Measurements from ENCODE around the gene OPN1MW. TPM values are rescaled to one million over a fixed set of nuclear protein-coding genes. Genes with fewer than 3 reads are reported as not detected.
"Not testable (repeated sequence)": the region's sequence is repeated elsewhere in the genome, so short reads cannot be mapped to it uniquely, and the experiment has no call there.

OPN1MW gene
- polyA plus RNA-seq, 6 donors from 2014 or later, result not detected

DNA sequence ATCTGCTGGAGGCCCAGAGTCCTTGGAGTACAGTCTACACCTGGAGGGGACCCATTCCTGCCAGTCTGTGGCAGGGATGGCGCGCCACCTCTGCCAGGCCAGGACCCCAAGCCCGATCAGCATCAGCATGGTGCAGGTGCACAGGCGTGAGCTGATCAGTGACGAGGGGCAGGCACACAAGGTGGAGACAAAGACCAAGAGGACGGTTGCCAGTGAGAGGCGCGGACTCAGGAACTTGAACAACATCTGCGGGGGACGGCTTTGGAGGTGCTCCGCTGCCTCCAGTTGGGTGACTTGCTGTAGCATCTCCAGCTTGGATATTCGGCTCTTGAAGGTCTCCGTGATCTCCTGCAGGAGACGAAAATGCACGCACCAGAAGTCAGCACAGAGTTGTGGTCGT, 51.2 kb downstream of the OPN1MW start:
- not testable (repeated sequence) for H3K27ac Mint-ChIP-seq; H3K27me3 Mint-ChIP-seq; H3K9me3 Mint-ChIP-seq; H3K4me1 Mint-ChIP-seq; H3K36me3 Mint-ChIP-seq; H3K4me3 Mint-ChIP-seq; ATAC-seq (ENCODE audit: low read depth in 2 of 2); DNase-seq

DNA sequence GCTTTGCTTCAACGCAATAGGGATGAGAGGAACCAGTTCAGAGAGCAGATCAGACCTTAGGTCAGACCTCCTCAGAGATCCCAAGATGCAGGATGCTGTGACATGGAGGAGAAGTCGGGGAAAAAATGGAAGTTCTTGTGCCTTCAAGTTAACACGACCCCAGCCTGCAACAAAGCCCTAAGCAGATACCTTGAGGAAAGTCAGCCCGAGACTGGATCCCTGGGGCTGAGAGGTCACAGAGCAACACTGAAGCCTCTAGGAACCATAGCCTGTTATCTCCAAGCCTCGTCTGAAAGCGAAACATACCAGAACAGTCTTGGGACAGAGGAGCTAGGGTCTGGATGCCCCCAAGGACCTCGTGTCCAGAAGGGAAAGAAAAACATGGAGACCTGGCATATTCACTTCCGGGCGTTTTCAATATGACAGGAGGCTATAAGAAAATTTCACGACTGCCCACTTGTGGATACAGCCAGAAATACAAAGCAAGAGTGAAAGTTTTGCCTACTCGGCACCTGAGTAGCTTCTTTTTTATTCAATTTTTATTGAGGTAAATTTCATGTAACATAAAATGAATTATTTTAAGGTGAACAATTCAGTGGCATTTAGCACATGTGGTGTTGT, 56.7 kb downstream of the OPN1MW start:
- ATAC-seq (ENCODE audit: low read depth in 2 of 2); H3K4me1 Mint-ChIP-seq; H3K36me3 Mint-ChIP-seq; DNase-seq; H3K27me3 Mint-ChIP-seq; H3K27ac Mint-ChIP-seq; H3K9me3 Mint-ChIP-seq; H3K4me3 Mint-ChIP-seq: not testable (repeated sequence)

DNA sequence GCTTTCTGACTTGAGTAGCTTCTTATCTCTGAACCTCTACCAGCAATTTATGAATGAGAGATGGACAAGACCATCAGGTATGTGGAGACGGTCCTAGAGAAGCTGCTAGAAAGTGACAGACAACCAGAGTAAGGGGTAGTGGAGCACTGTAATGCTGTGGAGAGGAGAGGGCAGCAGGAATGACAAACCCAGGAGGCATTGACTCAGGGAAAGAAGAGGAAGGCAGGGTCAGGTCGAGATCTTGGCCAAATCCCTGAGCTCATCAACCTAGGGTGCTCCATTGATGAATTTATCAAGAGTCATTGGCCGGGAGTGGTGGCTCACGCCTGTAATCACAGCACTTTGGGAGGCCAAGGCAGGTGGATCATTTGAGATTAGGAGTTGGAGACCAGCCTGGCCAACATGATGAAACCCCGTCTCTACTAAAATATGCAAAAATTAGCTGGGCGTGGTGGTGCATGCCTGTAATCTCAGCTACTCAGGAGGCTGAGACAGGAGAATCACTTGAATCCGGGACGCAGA, 57.6 kb downstream of the OPN1MW start:
- not testable (repeated sequence) for H3K4me3 Mint-ChIP-seq

More for the DNA sequence above, 57.6 kb downstream of the OPN1MW start:
- not testable (repeated sequence) for H3K27me3 Mint-ChIP-seq; ATAC-seq (ENCODE audit: low read depth in 2 of 2); H3K4me1 Mint-ChIP-seq; DNase-seq; H3K9me3 Mint-ChIP-seq; H3K36me3 Mint-ChIP-seq
- peak overlapping the region in 2 of 6 donors; percentile 71 to 82 for H3K27ac Mint-ChIP-seq

Other genes starting within 250 kb of the OPN1MW start
- 10 to 100 TPM; 52.6 to 98.7 (median 61.0) TPM for gene NAA10, start 247.6 kb upstream of the OPN1MW start, polyA plus RNA-seq (ENCODE audit: low read depth in 6 of 6)
- 1 to 10 TPM in 4 of 6 donors, under 1 TPM in 2; 0.68 to 3.8 (median 1.7) TPM for gene RENBP, start 238.0 kb upstream of the OPN1MW start, polyA plus RNA-seq (ENCODE audit: low read depth in 6 of 6)
- 10 to 100 TPM in 1 of 6 donors, 1 to 10 TPM in 4, under 1 TPM in 1; 0.22 to 14.0 (median 5.8) TPM for gene HCFC1, start 210.8 kb upstream of the OPN1MW start, polyA plus RNA-seq (ENCODE audit: low read depth in 6 of 6)
- 10 to 100 TPM in 2 of 6 donors, 1 to 10 TPM in 4; 5.0 to 13.6 (median 8.1) TPM for gene TMEM187, start 209.8 kb upstream of the OPN1MW start, polyA plus RNA-seq (ENCODE audit: low read depth in 6 of 6)
- gene IRAK1, start 162.7 kb upstream of the OPN1MW start, polyA plus RNA-seq (ENCODE audit: low read depth in 6 of 6), result 100 to 1,000 TPM in 1 of 6 donors, 10 to 100 TPM in 5; 57.9 to 123 (median 73.9) TPM
- gene MECP2, start 84.9 kb upstream of the OPN1MW start, polyA plus RNA-seq (ENCODE audit: low read depth in 6 of 6), result 10 to 100 TPM in 5 of 6 donors, 1 to 10 TPM in 1; 4.5 to 21.0 (median 12.8) TPM
- not detected for gene OPN1LW, start 38.4 kb upstream of the OPN1MW start, polyA plus RNA-seq (ENCODE audit: low read depth in 6 of 6)
- gene OPN1MW2, start 37.2 kb downstream of the OPN1MW start, polyA plus RNA-seq (ENCODE audit: low read depth in 6 of 6), result not detected
- gene OPN1MW3, start 75.0 kb downstream of the OPN1MW start, polyA plus RNA-seq (ENCODE audit: low read depth in 6 of 6), result under 1 TPM in 1 of 6 donors, not detected in 5; 0.13 TPM
- gene TEX28, start 112.5 kb downstream of the OPN1MW start, polyA plus RNA-seq (ENCODE audit: low read depth in 6 of 6), result not detected
- under 1 TPM in 5 of 6 donors, not detected in 1; 0.27 to 0.57 (median 0.38) TPM for gene TKTL1, start 113.2 kb downstream of the OPN1MW start, polyA plus RNA-seq (ENCODE audit: low read depth in 6 of 6)
- 100 to 1,000 TPM in 2 of 6 donors, 10 to 100 TPM in 4; 39.6 to 269 (median 78.3) TPM for gene FLNA, start 192.0 kb downstream of the OPN1MW start, polyA plus RNA-seq (ENCODE audit: low read depth in 6 of 6)
- 10 to 100 TPM; 25.0 to 29.6 (median 27.2) TPM for gene EMD, start 196.7 kb downstream of the OPN1MW start, polyA plus RNA-seq (ENCODE audit: low read depth in 6 of 6)
- gene RPL10, start 215.8 kb downstream of the OPN1MW start, polyA plus RNA-seq (ENCODE audit: low read depth in 6 of 6), result 1,000 to 10,000 TPM; 3,636 to 5,147 (median 4,635) TPM
- gene DNASE1L1, start 226.7 kb downstream of the OPN1MW start, polyA plus RNA-seq (ENCODE audit: low read depth in 6 of 6), result 10 to 100 TPM in 5 of 6 donors, 1 to 10 TPM in 1; 9.5 to 23.1 (median 14.3) TPM
- 10 to 100 TPM; 31.6 to 50.2 (median 36.6) TPM for gene TAFAZZIN, start 228.9 kb downstream of the OPN1MW start, polyA plus RNA-seq (ENCODE audit: low read depth in 6 of 6)
- 100 to 1,000 TPM in 1 of 6 donors, 10 to 100 TPM in 5; 81.8 to 173 (median 88.7) TPM for gene ATP6AP1, start 246.1 kb downstream of the OPN1MW start, polyA plus RNA-seq (ENCODE audit: low read depth in 6 of 6)

Measured in naive B cell (primary cell).